ENCODE data around the gene CASKIN2.
"Not testable (repeated sequence)": the region's sequence is repeated elsewhere in the genome, so short reads cannot be mapped to it uniquely, and the experiment has no call there.

The CASKIN2 gene

GRCh38 chr17:75468291-75468754 is 47.0 kb downstream of the CASKIN2 start:
- DNase-seq (ENCODE audit: low read depth) = no peak

- no peak for DNase-seq (ENCODE audit: low read depth)
Observed at GRCh38 chr17:75465039-75465438, 50.3 kb downstream of the CASKIN2 start.

GRCh38 chr17:75463603-75464002 is 51.7 kb downstream of the CASKIN2 start:
- no peak for DNase-seq (ENCODE audit: low read depth)

- DNase-seq (ENCODE audit: low read depth) = no peak
Observed at GRCh38 chr17:75460295-75460694, 55.0 kb downstream of the CASKIN2 start.

- no peak for DNase-seq (ENCODE audit: low read depth)
Observed at GRCh38 chr17:75459590-75460267, 55.6 kb downstream of the CASKIN2 start.

- no peak for DNase-seq (ENCODE audit: low read depth)
Observed at GRCh38 chr17:75459246-75459589, 56.1 kb downstream of the CASKIN2 start.

GRCh38 chr17:75457047-75457654 is 58.2 kb downstream of the CASKIN2 start:
- no peak for DNase-seq (ENCODE audit: low read depth)

GRCh38 chr17:75456417-75457046 is 58.8 kb downstream of the CASKIN2 start, which contains the start of gene TMEM94:
TSS of gene TMEM94 (plus strand) at chr17:75456635. CDS start at chr17:75471906, 15,271 bp downstream.
- DNase-seq (ENCODE audit: low read depth) = peak; percentile 88

GRCh38 chr17:75456039-75456416 is 59.3 kb downstream of the CASKIN2 start:
- DNase-seq (ENCODE audit: low read depth) = no peak

GRCh38 chr17:75454672-75455071 is 60.7 kb downstream of the CASKIN2 start:
- not testable (repeated sequence) for DNase-seq (ENCODE audit: low read depth)

- no peak for DNase-seq (ENCODE audit: low read depth)
Observed at GRCh38 chr17:75454193-75454592, 61.1 kb downstream of the CASKIN2 start.

GRCh38 chr17:75450270-75450669 is 65.1 kb downstream of the CASKIN2 start:
- DNase-seq (ENCODE audit: low read depth) = no peak
